ENCODE results near the gene PITRM1.

PITRM1 gene

DNA sequence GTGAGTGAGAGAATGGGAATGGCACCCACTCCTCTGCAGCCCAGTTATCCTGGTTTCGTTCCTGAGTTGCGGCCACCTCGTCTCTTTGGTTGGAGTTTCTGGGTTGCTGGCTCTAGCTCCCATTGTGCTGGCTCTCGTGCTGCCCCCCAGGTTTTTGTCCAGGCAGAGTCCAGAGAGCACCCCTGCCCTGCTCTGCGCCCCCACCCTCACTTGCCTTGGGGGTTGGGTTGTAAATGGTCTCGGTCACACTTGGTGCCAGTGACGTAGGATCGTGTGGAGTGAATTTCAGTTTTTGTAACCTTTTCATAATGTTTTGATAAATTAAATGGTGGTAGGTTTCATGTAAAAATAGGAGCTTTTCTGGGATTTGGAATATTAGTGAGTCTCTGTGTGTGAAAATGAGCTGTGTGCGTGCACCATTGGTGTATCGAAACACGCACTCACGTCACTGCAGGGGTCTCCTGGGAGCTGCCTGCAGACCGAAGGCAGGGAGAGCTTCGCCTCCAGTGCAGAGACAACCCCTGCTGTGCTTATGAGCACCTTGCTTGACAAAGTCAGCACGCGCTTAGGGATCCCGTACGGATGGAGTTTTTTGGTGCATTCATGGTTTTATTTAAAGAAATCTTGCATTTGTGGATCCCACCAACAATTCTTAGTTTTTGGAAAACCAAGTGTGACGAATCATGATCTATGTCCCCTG, 72.3 kb downstream of the PITRM1 start:
- DNase-seq = no peak

GRCh38 chr10:3099291-3100092, 73.1 kb downstream of the PITRM1 start:
- DNase-seq = no peak

- DNase-seq = no peak
Measured at GRCh38 chr10:3098689-3099088, 73.9 kb downstream of the PITRM1 start.

DNA sequence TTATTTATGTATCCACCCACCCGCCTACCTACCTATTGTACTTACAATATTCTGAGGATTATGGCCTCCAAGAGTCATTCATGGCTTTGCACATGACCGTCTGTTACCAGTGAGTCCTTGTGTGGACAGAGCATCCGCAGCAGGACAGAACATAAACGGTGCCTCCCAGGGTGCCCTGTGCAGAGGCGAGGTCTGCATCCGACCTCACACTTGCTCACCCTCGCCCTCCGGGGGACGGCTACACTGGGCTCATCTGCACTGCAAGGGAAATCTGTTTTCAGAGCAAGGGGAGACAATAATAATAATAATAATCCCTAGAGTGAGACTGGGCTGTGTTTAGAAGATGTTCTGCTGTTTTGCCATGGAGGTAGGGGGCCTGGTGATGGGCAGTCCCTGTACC, 75.4 kb downstream of the PITRM1 start:
- no peak for DNase-seq

GRCh38 chr10:3096149-3096548, 76.4 kb downstream of the PITRM1 start:
- DNase-seq = no peak

DNA sequence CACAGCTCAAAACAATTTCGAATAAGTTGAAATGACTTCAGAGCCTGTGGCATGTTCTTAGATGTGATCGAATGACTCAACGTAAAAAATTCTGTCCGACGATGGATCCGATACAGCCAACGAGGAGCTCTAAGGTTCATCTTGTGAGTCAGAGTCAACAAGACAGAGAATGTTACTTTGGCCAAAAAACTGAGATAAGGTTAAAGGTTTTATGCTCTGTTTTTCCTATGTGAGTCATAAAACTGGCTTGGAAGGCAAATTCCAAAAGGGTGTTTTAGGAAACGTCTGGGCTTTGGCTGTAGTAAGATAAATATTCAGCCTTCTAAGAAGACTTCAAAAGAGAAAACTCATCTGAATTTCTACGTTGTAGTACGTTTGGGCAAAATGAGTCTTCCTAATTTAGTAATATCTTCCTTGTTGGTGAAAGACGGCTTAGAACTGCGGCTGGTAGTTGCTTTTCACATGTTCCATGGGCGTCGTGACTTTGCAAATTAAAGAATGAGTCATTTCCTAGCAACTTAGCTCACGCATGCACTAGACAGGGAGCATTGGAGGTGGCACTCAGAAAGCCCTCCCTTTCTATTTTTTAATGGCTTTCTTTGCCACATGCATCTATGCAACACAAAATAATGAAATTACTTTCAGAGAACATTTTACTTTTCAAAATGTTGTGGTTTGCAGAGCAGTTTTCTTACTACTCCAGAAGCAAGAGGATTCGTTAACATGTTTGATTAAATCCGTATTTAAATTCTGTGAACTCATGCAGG, 77.0 kb downstream of the PITRM1 start:
- DNase-seq = no peak

- no peak for DNase-seq
Measured at GRCh38 chr10:3094609-3095036, 78.0 kb downstream of the PITRM1 start.

DNA sequence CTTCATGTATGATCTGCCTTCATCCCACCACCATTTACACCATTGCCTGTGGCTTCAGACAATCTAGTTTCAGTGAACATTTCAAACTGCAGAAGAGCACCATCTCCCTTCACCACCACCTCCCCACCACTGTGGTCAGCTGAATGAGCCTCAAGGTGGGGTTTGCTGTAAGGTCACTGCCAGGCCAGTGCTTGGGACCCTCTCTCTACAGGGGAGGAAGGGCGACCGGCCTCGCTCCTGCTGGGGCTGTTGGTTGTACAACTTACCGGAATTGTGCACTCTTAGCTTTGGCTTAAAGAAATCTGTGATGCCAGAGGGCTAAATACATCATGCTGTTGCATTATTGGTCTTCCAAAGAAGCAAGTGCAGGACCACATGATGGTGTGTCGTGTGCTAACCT, 78.6 kb downstream of the PITRM1 start:
- DNase-seq = no peak

- no peak for DNase-seq
Measured at GRCh38 chr10:3091921-3092320, 80.7 kb downstream of the PITRM1 start.

GRCh38 chr10:3090914-3091787, 81.4 kb downstream of the PITRM1 start:
- no peak for DNase-seq

DNA sequence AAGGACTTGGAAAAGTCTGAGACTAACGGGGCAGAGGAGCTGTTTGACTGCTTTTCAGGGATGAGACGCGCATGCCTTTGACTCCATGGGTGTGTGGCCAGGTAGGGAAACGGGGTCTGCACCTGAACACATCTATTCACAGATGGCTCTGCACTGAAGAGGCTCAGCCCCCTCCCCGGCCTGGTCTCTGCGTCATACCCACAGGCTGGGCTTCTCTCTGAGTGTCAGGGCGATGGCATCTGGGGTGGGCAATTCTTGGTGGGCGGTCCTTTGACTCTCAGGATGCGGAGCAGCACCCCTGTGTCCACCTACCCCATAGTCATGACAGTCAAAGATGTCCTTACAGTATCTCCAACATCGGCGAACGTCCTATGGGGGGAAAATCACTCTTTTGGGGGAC, 82.2 kb downstream of the PITRM1 start:
- no peak for DNase-seq

All from NCI-H345 (cell line).